ENCODE data around the gene ALS2CL.

GRCh38 chr3:46709157-46709654, 15.7 kb upstream of the ALS2CL start:
- TF ChIP-seq ZNF274 (IDR thresholded peaks at IDR 0.05; ENCODE audit: low read depth, low read length): no peak
- TF ChIP-seq SUZ12 (IDR thresholded peaks at IDR 0.05; ENCODE audit: extremely low read depth, insufficient read depth, insufficient read length): no peak
- no peak for TF ChIP-seq YY1 (IDR thresholded peaks at IDR 0.05; ENCODE audit: insufficient read depth, insufficient read length)
